ENCODE data around the gene PACSIN2. TPM values are rescaled to one million over a fixed set of nuclear protein-coding genes. Genes with fewer than 3 reads are reported as not detected.
"Not testable (repeated sequence)": the region's sequence is repeated elsewhere in the genome, so short reads cannot be mapped to it uniquely, and the experiment has no call there.

The PACSIN2 gene
- total RNA-seq, 1 experiment from 2014 or later: 60.1 TPM

DNA sequence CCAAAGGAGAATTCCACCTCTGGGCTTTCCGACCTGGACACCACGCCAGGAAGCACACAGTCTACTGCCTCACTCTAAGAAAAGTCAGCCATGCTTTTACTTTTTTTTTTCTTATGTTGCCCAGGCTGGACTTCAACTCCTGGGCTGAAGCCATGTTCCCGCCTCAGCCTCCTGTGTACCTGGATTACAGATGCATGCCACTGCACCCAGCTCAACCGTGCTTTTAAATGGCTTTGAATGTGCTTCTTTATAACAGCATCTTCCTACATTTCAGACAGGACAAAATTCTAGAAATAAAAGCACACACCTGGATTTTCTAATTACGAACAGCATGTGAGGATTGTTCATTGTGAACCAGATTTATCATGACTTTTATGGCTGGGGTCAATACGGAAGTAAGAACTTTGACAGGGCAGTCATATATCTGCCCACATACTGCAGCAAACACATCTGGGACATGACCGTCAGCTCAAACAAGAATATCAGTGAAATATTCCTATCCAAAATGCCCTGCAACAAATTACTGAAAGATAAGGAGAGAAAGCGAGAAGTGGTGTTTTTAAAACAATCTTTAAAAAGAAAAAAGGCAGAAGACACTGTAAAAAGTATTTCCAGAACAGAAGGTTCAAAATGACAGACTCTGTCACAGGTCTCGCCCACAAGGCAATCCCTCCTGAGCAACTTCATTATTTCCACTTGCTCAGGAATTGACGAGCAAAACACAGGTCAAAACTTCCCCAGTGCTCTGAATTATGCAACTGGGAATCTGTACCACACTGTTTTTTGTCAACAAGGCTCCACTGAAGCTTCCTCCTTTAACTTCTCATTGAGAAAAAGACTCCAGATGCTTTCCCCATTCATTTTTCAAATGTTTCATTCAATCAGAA, 42.1 kb downstream of the PACSIN2 start:
- H3K36me3 ChIP-seq (replicated peaks; ENCODE audit: control insufficient read depth, insufficient read depth, low read length): no peaks in the 10 kb centered on the region
- H3K27me3 ChIP-seq (ENCODE audit: control insufficient read depth, insufficient read depth, low read length): no peaks in the 10 kb centered on the region
- no peak for DNase-seq
- no peak overlapping the region for H3K4me3 ChIP-seq (ENCODE audit: insufficient read depth, low read depth, low read length)

DNA sequence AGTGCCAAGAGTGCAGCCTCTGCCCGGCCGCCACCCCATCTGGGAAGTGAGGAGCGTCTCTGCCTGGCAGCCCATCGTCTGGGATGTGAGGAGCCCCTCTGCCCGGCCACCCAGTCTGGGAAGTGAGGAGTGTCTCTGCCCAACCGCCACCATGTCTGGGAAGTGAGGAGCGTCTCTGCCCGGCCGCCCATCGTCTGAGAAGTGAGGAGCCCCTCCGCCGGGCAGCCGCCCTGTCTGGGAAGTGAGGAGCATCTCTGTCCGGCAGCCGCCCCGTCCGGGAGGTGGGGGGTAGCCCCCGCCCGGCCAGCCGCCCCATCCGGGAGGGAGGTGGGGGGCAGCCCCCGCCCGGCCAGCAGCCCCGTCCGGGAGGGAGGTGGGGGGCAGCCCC, 43.5 kb downstream of the PACSIN2 start:
- not testable (repeated sequence) for H3K27me3 ChIP-seq (ENCODE audit: control insufficient read depth, insufficient read depth, low read length); DNase-seq; H3K4me3 ChIP-seq (ENCODE audit: insufficient read depth, low read depth, low read length); H3K36me3 ChIP-seq (replicated peaks; ENCODE audit: control insufficient read depth, insufficient read depth, low read length)

DNA sequence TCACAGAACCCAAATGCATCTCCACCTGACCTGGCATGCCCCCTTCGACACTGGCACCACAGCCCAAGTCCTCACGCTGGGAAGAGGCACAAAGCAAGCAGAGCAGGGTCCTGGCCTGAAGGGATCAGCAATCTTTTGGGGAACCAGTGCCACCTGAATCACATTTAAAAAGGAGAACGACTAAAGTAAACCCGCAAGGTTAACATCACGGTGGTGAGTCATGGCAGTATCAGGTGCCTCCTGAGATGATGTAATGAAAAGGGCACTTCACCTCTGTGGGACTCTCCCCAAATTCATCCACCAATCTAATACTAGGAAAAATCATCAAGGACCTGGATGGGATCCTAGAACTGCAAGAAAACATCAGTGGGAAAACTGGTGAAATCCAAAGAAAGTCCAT, 44.9 kb downstream of the PACSIN2 start:
- Histone ChIP-seq H3K4me3 (ENCODE audit: insufficient read depth, low read depth, low read length) (no peak overlapping the region), H3K36me3 (replicated peaks; ENCODE audit: control insufficient read depth, insufficient read depth, low read length) (no peaks in the 10 kb centered on the region), H3K27me3 (ENCODE audit: control insufficient read depth, insufficient read depth, low read length) (no peaks in the 10 kb centered on the region)
- no peak for DNase-seq

DNA sequence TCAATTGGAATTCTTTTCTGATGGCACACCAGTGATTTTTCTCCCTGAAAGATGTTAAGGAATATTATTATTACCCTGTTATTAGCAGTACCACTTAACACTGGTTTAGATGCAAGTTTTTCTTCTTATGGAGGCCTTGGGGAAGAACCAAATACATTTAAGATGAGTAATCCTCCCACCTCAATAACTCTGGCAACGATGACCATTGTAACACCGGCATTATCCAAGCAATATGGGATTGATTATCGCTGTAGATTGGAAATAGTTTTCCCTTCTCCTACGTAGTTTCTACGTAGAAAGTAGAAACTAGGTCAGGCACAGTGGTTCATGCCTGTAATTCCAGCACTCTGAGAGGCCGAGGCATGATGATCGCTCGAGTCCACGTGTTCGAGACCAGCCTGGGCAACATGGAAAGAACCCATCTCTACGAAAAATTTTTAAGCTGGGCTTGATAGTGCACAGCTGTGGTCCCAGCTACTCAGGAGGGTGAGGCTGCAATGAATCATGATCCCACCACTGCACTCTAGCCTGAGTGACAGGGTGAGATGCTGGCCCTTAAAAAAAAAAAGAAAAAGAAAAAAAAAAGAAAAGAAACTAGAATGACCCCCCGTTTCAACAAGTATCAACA, 45.5 kb downstream of the PACSIN2 start:
- Histone ChIP-seq H3K4me3 (ENCODE audit: insufficient read depth, low read depth, low read length) (no peak overlapping the region), H3K27me3 (ENCODE audit: control insufficient read depth, insufficient read depth, low read length) (no peaks in the 10 kb centered on the region), H3K36me3 (replicated peaks; ENCODE audit: control insufficient read depth, insufficient read depth, low read length) (no peaks in the 10 kb centered on the region)
- no peak for DNase-seq

GRCh38 chr22:42967933-42968332, 47.0 kb downstream of the PACSIN2 start:
- no peak overlapping the region for H3K4me3 ChIP-seq (ENCODE audit: insufficient read depth, low read depth, low read length)
- no peaks in the 10 kb centered on the region for H3K27me3 ChIP-seq (ENCODE audit: control insufficient read depth, insufficient read depth, low read length)
- H3K36me3 ChIP-seq (replicated peaks; ENCODE audit: control insufficient read depth, insufficient read depth, low read length): no peaks in the 10 kb centered on the region
- peak; percentile 37 for DNase-seq

GRCh38 chr22:42967005-42967404, 47.9 kb downstream of the PACSIN2 start:
- Histone ChIP-seq H3K4me3 (ENCODE audit: insufficient read depth, low read depth, low read length) (no peak overlapping the region), H3K36me3 (replicated peaks; ENCODE audit: control insufficient read depth, insufficient read depth, low read length) (no peaks in the 10 kb centered on the region), H3K27me3 (ENCODE audit: control insufficient read depth, insufficient read depth, low read length) (no peaks in the 10 kb centered on the region)
- no peak for DNase-seq

DNA sequence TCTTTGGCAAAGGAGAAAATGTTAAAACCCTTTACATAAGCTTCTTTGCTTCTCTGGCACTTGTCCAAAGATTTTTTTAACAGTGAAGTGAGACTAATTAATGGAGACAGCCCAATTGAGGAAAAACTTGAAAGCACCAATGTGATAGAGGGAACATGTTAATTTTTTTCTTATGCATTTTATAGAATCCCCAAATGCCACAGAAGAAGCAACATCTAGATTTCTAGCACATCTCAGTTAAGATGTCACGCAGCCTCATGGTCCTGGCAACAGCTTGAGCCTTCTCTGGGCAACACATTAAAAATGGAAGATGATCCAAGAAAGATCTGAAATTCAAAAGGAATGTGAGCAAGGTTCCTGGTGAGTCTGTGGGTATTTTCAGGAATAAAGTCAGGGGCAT, 48.5 kb downstream of the PACSIN2 start:
- no peaks in the 10 kb centered on the region for H3K36me3 ChIP-seq (replicated peaks; ENCODE audit: control insufficient read depth, insufficient read depth, low read length)
- no peak overlapping the region for H3K4me3 ChIP-seq (ENCODE audit: insufficient read depth, low read depth, low read length)
- no peak for DNase-seq
- no peaks in the 10 kb centered on the region for H3K27me3 ChIP-seq (ENCODE audit: control insufficient read depth, insufficient read depth, low read length)

DNA sequence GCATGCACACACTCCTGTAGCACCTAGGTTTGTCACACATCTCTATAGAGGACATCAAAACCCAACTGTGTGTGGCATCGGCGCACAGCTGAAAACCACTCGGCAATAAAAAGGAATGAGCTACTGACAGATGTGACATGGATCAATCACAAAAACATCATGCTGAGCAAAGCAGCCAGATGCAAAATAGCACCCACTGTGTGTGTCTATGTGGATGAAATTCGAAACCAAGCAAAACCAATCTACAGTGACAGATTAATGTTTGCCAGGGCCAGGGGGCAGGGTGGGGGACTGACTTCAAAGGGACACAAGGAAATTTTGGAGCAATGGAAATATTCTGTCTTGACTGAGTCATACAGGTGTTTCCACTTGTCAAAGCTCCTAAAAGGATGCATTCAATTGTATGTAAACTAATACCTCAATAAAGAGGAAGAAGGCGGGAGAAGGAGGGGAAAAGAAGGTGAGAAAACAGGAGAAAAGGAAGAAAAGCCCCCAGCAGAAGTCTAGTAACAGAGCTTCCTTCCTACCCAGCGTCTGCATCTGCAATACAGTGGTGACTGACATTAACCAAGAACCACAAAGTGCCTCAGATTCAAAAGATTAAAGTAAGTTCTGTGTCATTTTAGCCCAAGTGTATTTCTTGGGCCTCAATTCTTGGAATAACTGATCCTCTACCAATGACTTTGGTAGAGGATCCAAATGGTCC, 49.8 kb downstream of the PACSIN2 start:
- H3K36me3 ChIP-seq (replicated peaks; ENCODE audit: control insufficient read depth, insufficient read depth, low read length): no peaks in the 10 kb centered on the region
- H3K4me3 ChIP-seq (ENCODE audit: insufficient read depth, low read depth, low read length): no peak overlapping the region
- no peaks in the 10 kb centered on the region for H3K27me3 ChIP-seq (ENCODE audit: control insufficient read depth, insufficient read depth, low read length)
- DNase-seq: peak; percentile 71

DNA sequence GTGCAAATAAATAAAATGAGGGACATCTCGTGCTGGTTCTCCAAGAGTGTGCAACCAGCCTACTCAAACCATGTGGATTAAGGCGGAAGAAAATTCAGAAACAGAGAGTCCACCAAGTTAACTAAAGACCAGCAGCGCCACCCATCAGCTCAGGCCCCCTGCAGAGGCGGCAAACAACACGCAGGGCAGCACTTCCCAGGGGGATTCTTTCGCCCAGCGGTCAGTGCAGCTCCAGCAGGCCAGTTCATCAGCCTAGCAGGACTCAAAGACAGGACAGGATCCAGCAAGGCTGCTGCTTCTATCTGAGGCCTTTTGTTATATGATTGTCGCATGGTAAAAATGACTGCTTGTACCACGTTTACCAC, 51.7 kb downstream of the PACSIN2 start:
- no peaks in the 10 kb centered on the region for H3K27me3 ChIP-seq (ENCODE audit: control insufficient read depth, insufficient read depth, low read length)
- no peak for DNase-seq
- no peak overlapping the region for H3K4me3 ChIP-seq (ENCODE audit: insufficient read depth, low read depth, low read length)
- no peaks in the 10 kb centered on the region for H3K36me3 ChIP-seq (replicated peaks; ENCODE audit: control insufficient read depth, insufficient read depth, low read length)

GRCh38 chr22:42962295-42963230, 52.4 kb downstream of the PACSIN2 start:
- Histone ChIP-seq H3K36me3 (replicated peaks; ENCODE audit: control insufficient read depth, insufficient read depth, low read length) (no peaks in the 10 kb centered on the region), H3K27me3 (ENCODE audit: control insufficient read depth, insufficient read depth, low read length) (no peaks in the 10 kb centered on the region), H3K4me3 (ENCODE audit: insufficient read depth, low read depth, low read length) (no peak overlapping the region)
- DNase-seq: no peak

GRCh38 chr22:42961810-42962209, 53.1 kb downstream of the PACSIN2 start:
- DNase-seq: no peak
- Histone ChIP-seq H3K36me3 (replicated peaks; ENCODE audit: control insufficient read depth, insufficient read depth, low read length) (no peaks in the 10 kb centered on the region), H3K27me3 (ENCODE audit: control insufficient read depth, insufficient read depth, low read length) (no peaks in the 10 kb centered on the region), H3K4me3 (ENCODE audit: insufficient read depth, low read depth, low read length) (no peak overlapping the region)

DNA sequence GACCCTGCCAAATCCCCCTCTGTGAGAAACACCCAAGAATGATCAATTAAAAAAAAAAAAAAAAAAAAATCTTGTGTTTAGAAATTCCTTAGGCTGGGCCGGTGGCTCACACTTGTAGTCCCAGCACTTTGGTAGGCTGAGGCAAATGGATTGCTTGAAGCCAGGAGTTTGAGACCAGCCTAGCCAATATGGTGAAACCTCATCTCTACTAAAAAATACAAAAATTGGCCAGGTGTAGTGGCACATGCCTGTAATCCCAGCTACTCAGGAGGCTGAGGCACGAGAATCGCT, 53.6 kb downstream of the PACSIN2 start:
- H3K4me3 ChIP-seq (ENCODE audit: insufficient read depth, low read depth, low read length); H3K36me3 ChIP-seq (replicated peaks; ENCODE audit: control insufficient read depth, insufficient read depth, low read length); H3K27me3 ChIP-seq (ENCODE audit: control insufficient read depth, insufficient read depth, low read length); DNase-seq: not testable (repeated sequence)

DNA sequence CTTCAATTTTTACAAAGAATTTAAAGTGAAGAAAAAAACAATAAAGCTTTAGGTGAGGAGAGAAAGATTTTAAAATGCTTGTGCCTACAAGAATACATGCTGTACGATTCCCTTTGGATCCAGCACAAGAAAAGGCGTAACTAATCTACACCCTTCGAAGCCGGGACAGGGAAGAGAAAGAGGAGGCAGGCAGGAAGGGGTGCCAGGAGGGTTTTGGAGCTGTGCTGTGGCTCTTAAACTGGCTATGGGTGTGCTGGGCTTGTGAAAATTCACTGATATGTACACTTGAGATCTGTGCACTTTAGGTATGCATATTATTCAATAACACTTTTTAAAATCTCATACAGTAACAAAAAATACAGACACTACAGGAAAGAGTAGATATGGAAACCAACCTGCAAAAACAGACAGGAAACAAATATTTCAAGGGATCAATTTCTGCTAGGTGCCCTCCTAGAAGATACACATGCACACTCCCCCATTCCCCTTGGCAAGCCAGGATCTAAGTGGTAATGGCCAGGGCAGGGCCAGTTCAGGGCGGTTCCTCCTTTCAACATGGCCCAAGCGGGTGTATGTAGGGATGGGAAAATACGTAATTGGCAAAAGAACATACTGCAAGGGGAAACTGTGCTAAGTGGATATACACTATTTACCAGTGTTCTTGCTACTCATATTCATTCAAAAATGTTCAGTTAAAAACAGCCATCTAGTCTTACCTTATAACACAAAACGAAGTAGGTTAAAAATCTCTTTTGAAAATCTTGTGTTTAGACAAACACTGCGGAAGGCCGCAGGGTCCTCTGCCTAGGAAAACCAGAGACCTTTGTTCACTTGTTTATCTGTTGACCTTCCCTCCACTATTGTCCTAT, 54.2 kb downstream of the PACSIN2 start:
- no peaks in the 10 kb centered on the region for H3K27me3 ChIP-seq (ENCODE audit: control insufficient read depth, insufficient read depth, low read length)
- no peak for DNase-seq
- H3K4me3 ChIP-seq (ENCODE audit: insufficient read depth, low read depth, low read length): no peak overlapping the region
- no peaks in the 10 kb centered on the region for H3K36me3 ChIP-seq (replicated peaks; ENCODE audit: control insufficient read depth, insufficient read depth, low read length)

Measured in H7 (cell line).